H9 (cell line): ENCODE data around the gene CREB1. TPM values are rescaled to one million over a fixed set of nuclear protein-coding genes. Genes with fewer than 3 reads are reported as not detected.
A peak's percentile ranks its signal among the peaks of the same experiment; 100 is the strongest.
"Not testable (repeated sequence)": the region's sequence is repeated elsewhere in the genome, so short reads cannot be mapped to it uniquely, and the experiment has no call there.

ENCODE experiments used
- DNase-seq: peaks from one replicate; pipeline ENCODE4 v3.0.0-alpha.2; 2017
- H2AFZ ChIP-seq: one replicate; pipeline ENCODE4 v1.6.1; 2013; ENCODE audit warnings: mild to moderate bottlenecking, low read length, control low read depth, moderate library complexity
- H2AK5ac ChIP-seq: 2 replicates; pipeline ENCODE4 v1.6.1; 2013; ENCODE audit warnings: low read length, control low read depth, mixed read lengths; ENCODE audit not compliant: insufficient read length
- H2BK120ac ChIP-seq: one replicate; pipeline ENCODE4 v1.6.1; 2013; ENCODE audit warnings: low read depth, mild to moderate bottlenecking, low read length, control low read depth, inconsistent platforms; ENCODE audit not compliant: poor library complexity, severe bottlenecking
- H2BK12ac ChIP-seq: 2 replicates; pipeline ENCODE4 v1.6.1; 2013; ENCODE audit warnings: low read length, control low read depth, mixed read lengths, low read depth; ENCODE audit not compliant: insufficient read length
- H2BK15ac ChIP-seq: 2 replicates; pipeline ENCODE4 v1.6.1; 2013; ENCODE audit warnings: low read depth, low read length, control low read depth
- H2BK20ac ChIP-seq: one replicate; pipeline ENCODE4 v1.6.1; 2013; ENCODE audit warnings: low read depth, mild to moderate bottlenecking, low read length, control low read depth, inconsistent platforms; ENCODE audit not compliant: poor library complexity, severe bottlenecking
- H2BK5ac ChIP-seq: 2 replicates; pipeline ENCODE4 v1.6.1; 2013; ENCODE audit warnings: low read length, control low read depth, mixed read lengths; ENCODE audit not compliant: insufficient read length
- H3K14ac ChIP-seq: 2 replicates; pipeline ENCODE4 v1.6.1; 2013; ENCODE audit warnings: low read length, control low read depth; ENCODE audit not compliant: insufficient read depth
- H3K18ac ChIP-seq: 2 replicates; pipeline ENCODE4 v1.6.1; 2013; ENCODE audit warnings: low read depth, mild to moderate bottlenecking, mixed read lengths, low read length, control low read depth; ENCODE audit not compliant: insufficient read length
- H3K23ac ChIP-seq: 2 replicates; pipeline ENCODE4 v1.6.1; 2013; ENCODE audit warnings: low read length, control low read depth, mixed read lengths, low read depth; ENCODE audit not compliant: insufficient read length
- H3K23me2 ChIP-seq: 2 replicates; pipeline ENCODE4 v1.6.1; 2013; ENCODE audit warnings: low read depth, mild to moderate bottlenecking, mixed read lengths, low read length, control low read depth; ENCODE audit not compliant: insufficient read length, poor library complexity, severe bottlenecking
- H3K27ac ChIP-seq: 2 replicates; pipeline ENCODE4 v1.5.1; 2013; ENCODE audit warnings: low read length, control low read depth, mixed read lengths, low read depth; ENCODE audit not compliant: insufficient read length
- H3K27me3 ChIP-seq: 2 replicates; pipeline ENCODE4 v1.6.1; 2013; ENCODE audit warnings: low read length, control low read depth, inconsistent platforms; ENCODE audit not compliant: insufficient read depth
- H3K4ac ChIP-seq: 2 replicates; pipeline ENCODE4 v1.6.1; 2013; ENCODE audit warnings: low read depth, mild to moderate bottlenecking, control low read depth, inconsistent platforms, low read length, moderate library complexity
- H3K4me1 ChIP-seq: 2 replicates; pipeline ENCODE4 v1.6.1; 2013; ENCODE audit warnings: low read length, control low read depth, inconsistent platforms; ENCODE audit not compliant: insufficient read depth
- H3K4me2 ChIP-seq: 2 replicates; pipeline ENCODE4 v1.6.1; 2013; ENCODE audit warnings: low read length, control low read depth, mixed read lengths; ENCODE audit not compliant: insufficient read length, insufficient read depth
- H3K56ac ChIP-seq: 2 replicates; pipeline ENCODE4 v1.6.1; 2013; ENCODE audit warnings: low read depth, mild to moderate bottlenecking, mixed read lengths, low read length, control low read depth; ENCODE audit not compliant: insufficient read length
- H3K79me1 ChIP-seq: 2 replicates; pipeline ENCODE4 v1.6.1; 2013; ENCODE audit warnings: low read depth, mild to moderate bottlenecking, moderate library complexity, low read length, control low read depth, inconsistent platforms; ENCODE audit not compliant: insufficient read depth, poor library complexity, severe bottlenecking
- H3K79me2 ChIP-seq: 2 replicates; pipeline ENCODE4 v1.6.1; 2013; ENCODE audit warnings: low read length, control low read depth, inconsistent platforms; ENCODE audit not compliant: insufficient read depth
- H3K9ac ChIP-seq: 2 replicates; pipeline ENCODE4 v1.6.1; 2013; ENCODE audit warnings: low read length, control low read depth, mixed read lengths; ENCODE audit not compliant: insufficient read length; ENCODE audit errors: extremely low read depth
- H3K9me3 ChIP-seq: one replicate; pipeline ENCODE4 v1.6.1; 2013; ENCODE audit warnings: low read depth, low read length, inconsistent platforms; ENCODE audit not compliant: control insufficient read depth
- H3T11ph ChIP-seq: one replicate; pipeline ENCODE4 v1.6.1; 2013; ENCODE audit warnings: mild to moderate bottlenecking, low read length, control low read depth, inconsistent platforms
- H4K20me1 ChIP-seq: one replicate; pipeline ENCODE4 v1.6.1; 2013; ENCODE audit not compliant: control insufficient read depth, insufficient read length, insufficient read depth
- H4K5ac ChIP-seq: 2 replicates; pipeline ENCODE4 v1.6.1; 2013; ENCODE audit warnings: low read depth, mild to moderate bottlenecking, mixed read lengths, low read length, control low read depth; ENCODE audit not compliant: insufficient read length
- H4K8ac ChIP-seq: replicated peaks from 2 replicates; pipeline ENCODE4 v1.6.1; 2013; ENCODE audit warnings: low read length, control low read depth, mixed read lengths, low read depth; ENCODE audit not compliant: insufficient read length
- H4K91ac ChIP-seq: 2 replicates; pipeline ENCODE4 v1.6.1; 2013; ENCODE audit warnings: low read depth, mild to moderate bottlenecking, moderate library complexity, mixed read lengths, low read length, control low read depth; ENCODE audit not compliant: insufficient read length
- H3K27ac Mint-ChIP-seq, 3 experiments: 2 replicates in 2 of 3; 3 replicates in 1 of 3; pipeline ENCODE4 v1.8.0; 2020 to 2021; ENCODE audit warnings: mixed read lengths in 3 of 3, mild to moderate bottlenecking in 1 of 3, moderate library complexity in 1 of 3
- H3K27me3 Mint-ChIP-seq: 2 replicates; pipeline ENCODE4 v1.8.0; 2021; ENCODE audit warnings: low read depth, mild to moderate bottlenecking, moderate library complexity, mixed read lengths
- H3K36me3 Mint-ChIP-seq, 3 experiments: 2 replicates in 2 of 3; 3 replicates in 1 of 3; pipeline ENCODE4 v1.8.0; 2020 to 2021; ENCODE audit warnings: low read depth in 3 of 3, mixed read lengths in 3 of 3; ENCODE audit not compliant: insufficient read depth in 1 of 3
- H3K4me1 Mint-ChIP-seq, 2 experiments: 2 replicates each; pipeline ENCODE4 v1.8.0; 2020; ENCODE audit warnings: mixed read lengths in 2 of 2
- H3K4me3 Mint-ChIP-seq, 2 experiments: 2 replicates in 1 of 2; 3 replicates in 1 of 2; pipeline ENCODE4 v1.8.0; 2020 to 2021; ENCODE audit warnings: mild to moderate bottlenecking in 2 of 2, mixed read lengths in 2 of 2, moderate library complexity in 1 of 2
- H3K9me3 Mint-ChIP-seq, 2 experiments: 2 replicates in 1 of 2; 3 replicates in 1 of 2; pipeline ENCODE4 v1.8.0; 2020; ENCODE audit warnings: mild to moderate bottlenecking in 2 of 2, mixed read lengths in 2 of 2, moderate library complexity in 1 of 2
- CTCF ChIP-seq: fragments of 200-600 bp; sonication (generic); conservative IDR thresholded peaks from 3 replicates; pipeline ENCODE4 v1.8.0; 2021; ENCODE audit warnings: antibody characterized with exemption, mild to moderate bottlenecking
- WGBS: extraction: QIAGEN DNeasy Blood & Tissue Kit; methylation state at CpG from one replicate; pipeline ENCODE4 v1.1.7; 2013; ENCODE audit warnings: missing lambda C conversion rate, low lambda C conversion rate, mixed read lengths; ENCODE audit not compliant: insufficient read length; ENCODE audit errors: extremely low coverage; 5-methylcytosine and 5-hydroxymethylcytosine counted together
- total RNA-seq: library from RNA; stranded (reverse); gene quantifications from 2 replicates; pipeline ENCODE4 v1.2.1, GENCODE V29; 2021

CREB1 gene
- total RNA-seq, 1 experiment from 2014 or later: 103 TPM

GRCh38 chr2:207635468-207636200, 105.9 kb downstream of the CREB1 start:
- H3K4me3 Mint-ChIP-seq: no peak overlapping the region
- WGBS: no CpG with 5 or more reads among the region's 11 CpGs
- TF ChIP-seq CTCF: no peak
- no peaks in the 10 kb centered on the region for H3K79me1 ChIP-seq
- H2AK5ac ChIP-seq: no peak overlapping the region
- H3K27me3 ChIP-seq: no peaks in the 10 kb centered on the region
- H3K27ac Mint-ChIP-seq: no peak overlapping the region
- H2BK15ac ChIP-seq: no peak overlapping the region
- no peaks in the 10 kb centered on the region for H4K20me1 ChIP-seq
- H4K91ac ChIP-seq: no peak overlapping the region
- no peak overlapping the region for H4K5ac ChIP-seq
- H3K4ac ChIP-seq: no peak overlapping the region
- DNase-seq: peak; percentile 25
- H4K8ac ChIP-seq: no peak overlapping the region
- no peaks in the 10 kb centered on the region for H3K27me3 Mint-ChIP-seq
- no peak overlapping the region for H2BK5ac ChIP-seq
- no peak overlapping the region for H3K4me2 ChIP-seq
- no peak overlapping the region for H3K23ac ChIP-seq
- no peak overlapping the region for H3K18ac ChIP-seq
- no peak overlapping the region for H3K27ac ChIP-seq
- H3K9me3 Mint-ChIP-seq: 0 out of 5 replicates have a peak, but pooled peaks cover 0 to 3% of the 10 kb centered on the region in 2 experiments
- no peaks in the 10 kb centered on the region for H3K4me1 ChIP-seq
- H3K4me1 Mint-ChIP-seq: peaks cover 4 to 13% of the 10 kb centered on the region in 2 experiments
- H2AFZ ChIP-seq: no peak overlapping the region
- H3K14ac ChIP-seq: no peak overlapping the region
- no peaks in the 10 kb centered on the region for H3K23me2 ChIP-seq
- no peak overlapping the region for H3T11ph ChIP-seq
- H2BK120ac ChIP-seq: no peak overlapping the region
- no peak overlapping the region for H2BK12ac ChIP-seq
- H3K9ac ChIP-seq: no peak overlapping the region
- H3K79me2 ChIP-seq: no peaks in the 10 kb centered on the region
- H2BK20ac ChIP-seq: no peak overlapping the region
- H3K9me3 ChIP-seq: no peaks in the 10 kb centered on the region
- no peak overlapping the region for H3K56ac ChIP-seq
- H3K36me3 Mint-ChIP-seq: no peaks in the 10 kb centered on the region

- not testable (repeated sequence) for H3K27ac ChIP-seq, H3K27ac Mint-ChIP-seq, H3K4me2 ChIP-seq, H2AK5ac ChIP-seq, H2BK5ac ChIP-seq, H3K27me3 Mint-ChIP-seq, H2BK15ac ChIP-seq, H2BK12ac ChIP-seq, H3K56ac ChIP-seq, H3K18ac ChIP-seq, H4K8ac ChIP-seq, H3K9ac ChIP-seq, H3K27me3 ChIP-seq, H3K14ac ChIP-seq, H4K91ac ChIP-seq, H3K23me2 ChIP-seq, DNase-seq, H4K5ac ChIP-seq, H2AFZ ChIP-seq, H3K4me1 ChIP-seq, H3K4ac ChIP-seq, H3K23ac ChIP-seq, H2BK120ac ChIP-seq, H3K79me2 ChIP-seq, H2BK20ac ChIP-seq, H3K9me3 ChIP-seq, H3K4me1 Mint-ChIP-seq, H3K79me1 ChIP-seq, H3K4me3 Mint-ChIP-seq, H4K20me1 ChIP-seq, H3T11ph ChIP-seq
- no CpG with 5 or more reads among the region's 3 CpGs for WGBS
- Mint-ChIP-seq H3K9me3 (peaks cover 13 to 17% of the 10 kb centered on the region in 2 experiments; a peak in 4 of 5 replicates), H3K36me3 (peaks cover 0 to 10% (median 0%) of the 10 kb centered on the region in 3 experiments; a peak in 1 of 7 replicates)
These were observed 109.5 kb downstream of the CREB1 start for GRCh38 chr2:207639288-207639687.
